ENCODE data around the gene NPAS3. TPM values are rescaled to one million over a fixed set of nuclear protein-coding genes. Genes with fewer than 3 reads are reported as not detected.

NPAS3 gene
- total and polyA plus RNA-seq, 2 of the 8 experiments (the other 6 are each of a cell fraction or from before 2014, with no cell fraction given), result 0.11 to 0.60 TPM

DNA sequence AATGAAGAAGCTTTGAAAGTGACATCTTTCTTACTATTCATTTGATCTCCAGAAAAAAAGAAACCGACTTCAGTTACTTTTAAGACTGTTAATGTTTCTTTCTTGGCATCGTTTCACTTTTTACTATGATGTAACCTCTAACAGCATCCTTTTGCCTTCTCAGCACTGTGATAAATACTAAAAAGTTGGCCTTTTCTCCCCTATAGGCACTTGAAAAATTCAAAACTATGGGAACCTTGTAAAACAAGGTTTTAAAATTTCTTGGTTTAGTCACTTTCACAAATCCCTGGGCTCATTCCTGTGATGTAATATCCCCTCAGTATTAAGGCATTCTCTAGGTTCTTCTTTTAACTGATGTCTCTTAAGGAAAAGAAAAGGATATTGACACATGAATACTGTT, 730.4 kb downstream of the NPAS3 start (continued):
- TF ChIP-seq TCF12 (IDR thresholded peaks at IDR 0.05; ENCODE audit: low read depth, low read length), result no peak
- no peak for TF ChIP-seq TAF7 (optimal IDR thresholded peaks at IDR 0.05; ENCODE audit: borderline replicate concordance, low read depth, low read length)
- TF ChIP-seq, protein P1, sequence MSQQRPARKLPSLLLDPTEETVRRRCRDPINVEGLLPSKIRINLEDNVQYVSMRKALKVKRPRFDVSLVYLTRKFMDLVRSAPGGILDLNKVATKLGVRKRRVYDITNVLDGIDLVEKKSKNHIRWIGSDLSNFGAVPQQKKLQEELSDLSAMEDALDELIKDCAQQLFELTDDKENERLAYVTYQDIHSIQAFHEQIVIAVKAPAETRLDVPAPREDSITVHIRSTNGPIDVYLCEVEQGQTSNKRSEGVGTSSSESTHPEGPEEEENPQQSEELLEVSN (IDR thresholded peaks at IDR 0.05), result no peak
- TF ChIP-seq SIN3A (conservative IDR thresholded peaks at IDR 0.05 in 1 of 2, IDR thresholded peaks at IDR 0.05 in 1 of 2; ENCODE audit: low read depth in 1 of 2, low read length in 2 of 2), result no peak
- TF ChIP-seq CBX5 (IDR thresholded peaks at IDR 0.05; ENCODE audit: low read depth, low read length), result no peak
- TF ChIP-seq EP300 (IDR thresholded peaks at IDR 0.05; ENCODE audit: borderline replicate concordance in 1 of 2, low read depth in 2 of 2, low read length in 2 of 2), result no peak
- TF ChIP-seq RAD21 (IDR thresholded peaks at IDR 0.05 in 1 of 2, conservative IDR thresholded peaks at IDR 0.05 in 1 of 2; ENCODE audit: low read depth in 2 of 2, low read length in 2 of 2), result no peak
- TF ChIP-seq, protein P2, sequence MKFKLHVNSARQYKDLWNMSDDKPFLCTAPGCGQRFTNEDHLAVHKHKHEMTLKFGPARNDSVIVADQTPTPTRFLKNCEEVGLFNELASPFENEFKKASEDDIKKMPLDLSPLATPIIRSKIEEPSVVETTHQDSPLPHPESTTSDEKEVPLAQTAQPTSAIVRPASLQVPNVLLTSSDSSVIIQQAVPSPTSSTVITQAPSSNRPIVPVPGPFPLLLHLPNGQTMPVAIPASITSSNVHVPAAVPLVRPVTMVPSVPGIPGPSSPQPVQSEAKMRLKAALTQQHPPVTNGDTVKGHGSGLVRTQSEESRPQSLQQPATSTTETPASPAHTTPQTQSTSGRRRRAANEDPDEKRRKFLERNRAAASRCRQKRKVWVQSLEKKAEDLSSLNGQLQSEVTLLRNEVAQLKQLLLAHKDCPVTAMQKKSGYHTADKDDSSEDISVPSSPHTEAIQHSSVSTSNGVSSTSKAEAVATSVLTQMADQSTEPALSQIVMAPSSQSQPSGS (IDR thresholded peaks at IDR 0.05; ENCODE audit: low read length), result no peak

All from H1 (cell line).